DND-41 (cell line): Measurements from ENCODE around the gene TSHZ2.
"Not testable (repeated sequence)": the region's sequence is repeated elsewhere in the genome, so short reads cannot be mapped to it uniquely, and the experiment has no call there.

Experiments used
- ATAC-seq: fragments of 200-7000 bp; cut with Tn5 transposase; 3 replicates; pipeline ENCODE4 v1.9.1; 2021; ENCODE audit warnings: low read depth; ENCODE audit not compliant: insufficient read depth
- DNase-seq: peaks from one replicate; pipeline ENCODE4 v3.0.0-alpha.2; 2020
- H2AFZ ChIP-seq: 2 replicates; pipeline ENCODE4 v1.6.0; 2012; ENCODE audit warnings: low read depth, low read length
- H3K27ac ChIP-seq: 2 replicates; pipeline ENCODE4 v1.5.1; 2012; ENCODE audit warnings: low read length, inconsistent platforms
- H3K27me3 ChIP-seq: fragments of 200-600 bp; sonication (generic); 2 replicates; pipeline ENCODE4 v1.6.0; 2012; ENCODE audit warnings: low read length, mild to moderate bottlenecking, inconsistent platforms; ENCODE audit not compliant: insufficient read depth, poor library complexity
- H3K36me3 ChIP-seq: 2 replicates; pipeline ENCODE4 v1.5.1; 2012; ENCODE audit warnings: low read length, inconsistent platforms; ENCODE audit not compliant: insufficient read depth
- H3K4me1 ChIP-seq: 2 replicates; pipeline ENCODE4 v1.5.1; 2012; ENCODE audit warnings: mild to moderate bottlenecking, low read length; ENCODE audit not compliant: insufficient read depth
- H3K4me2 ChIP-seq: 2 replicates; pipeline ENCODE4 v1.6.0; 2012; ENCODE audit warnings: mild to moderate bottlenecking, moderate library complexity, low read length, inconsistent platforms; ENCODE audit not compliant: insufficient read depth
- H3K4me3 ChIP-seq, 2 experiments: fragments of 200-600 bp in 1 of 2; shearing (Covaris generic) in 1 of 2; 2 replicates each; pipeline ENCODE4 v1.5.1; 2012 to 2016; ENCODE audit warnings: inconsistent platforms in 2 of 2, low read length in 2 of 2, mild to moderate bottlenecking in 2 of 2, low read depth in 1 of 2, moderate library complexity in 1 of 2
- H3K79me2 ChIP-seq: 2 replicates; pipeline ENCODE4 v1.6.0; 2012; ENCODE audit warnings: low read length, inconsistent platforms; ENCODE audit not compliant: insufficient read depth
- H3K9ac ChIP-seq: 2 replicates; pipeline ENCODE4 v1.6.0; 2012; ENCODE audit warnings: low read depth, mild to moderate bottlenecking, inconsistent platforms, low read length, moderate library complexity
- H3K9me3 ChIP-seq: 2 replicates; pipeline ENCODE4 v1.5.1; 2012; ENCODE audit warnings: low read length, moderate library complexity, mild to moderate bottlenecking, inconsistent platforms; ENCODE audit not compliant: insufficient read depth, severe bottlenecking
- H4K20me1 ChIP-seq: 2 replicates; pipeline ENCODE4 v1.6.0; 2012; ENCODE audit warnings: low read length; ENCODE audit not compliant: insufficient read depth
- CTCF ChIP-seq: IDR thresholded peaks from 2 replicates; pipeline ENCODE4 v1.5.1; 2012; ENCODE audit warnings: borderline replicate concordance, low read length, moderate library complexity, mild to moderate bottlenecking; ENCODE audit not compliant: poor library complexity, severe bottlenecking; ENCODE audit errors: extremely low read depth
- EZH2 ChIP-seq: IDR thresholded peaks from 3 replicates; pipeline ENCODE4 v1.6.1; 2012; ENCODE audit warnings: borderline replicate concordance, low read depth, mild to moderate bottlenecking, moderate library complexity, low read length, inconsistent platforms; ENCODE audit not compliant: severe bottlenecking

Gene TSHZ2

GRCh38 chr20:53365076-53365475 is 392.9 kb downstream of the TSHZ2 start:
- no peaks in the 10 kb centered on the region for H3K79me2 ChIP-seq
- no peaks in the 10 kb centered on the region for H3K36me3 ChIP-seq
- DNase-seq (no peak), ATAC-seq (no peak)
- H3K4me1 ChIP-seq, result no peaks in the 10 kb centered on the region
- no peak overlapping the region for H3K4me2 ChIP-seq
- TF ChIP-seq EZH2, result no peak
- TF ChIP-seq CTCF, result no peak
- H3K9me3 ChIP-seq, result no peaks in the 10 kb centered on the region
- H3K4me3 ChIP-seq, result no peak overlapping the region
- H4K20me1 ChIP-seq, result no peaks in the 10 kb centered on the region
- no peak overlapping the region for H3K27ac ChIP-seq
- H3K27me3 ChIP-seq, result peaks cover 13% of the 10 kb centered on the region
- no peak overlapping the region for H2AFZ ChIP-seq
- H3K9ac ChIP-seq, result no peak overlapping the region

- H3K79me2 ChIP-seq, result no peaks in the 10 kb centered on the region
- H2AFZ ChIP-seq, result no peak overlapping the region
- no peak overlapping the region for H3K9ac ChIP-seq
- H3K4me1 ChIP-seq, result no peaks in the 10 kb centered on the region
- H3K27ac ChIP-seq, result no peak overlapping the region
- no peak for TF ChIP-seq CTCF
- no peak for TF ChIP-seq EZH2
- no peaks in the 10 kb centered on the region for H3K36me3 ChIP-seq
- no peaks in the 10 kb centered on the region for H4K20me1 ChIP-seq
- DNase-seq, result no peak
- H3K27me3 ChIP-seq, result peaks cover 12% of the 10 kb centered on the region
- no peaks in the 10 kb centered on the region for H3K9me3 ChIP-seq
- no peak overlapping the region for H3K4me3 ChIP-seq
- H3K4me2 ChIP-seq, result no peak overlapping the region
- ATAC-seq, result no peak
Measured at GRCh38 chr20:53365539-53366075, 393.4 kb downstream of the TSHZ2 start.

- not testable (repeated sequence) for H4K20me1 ChIP-seq, DNase-seq, H3K4me2 ChIP-seq, ATAC-seq, H3K9ac ChIP-seq, H3K9me3 ChIP-seq, H3K27ac ChIP-seq, H3K36me3 ChIP-seq, H3K4me1 ChIP-seq, H3K4me3 ChIP-seq, H3K79me2 ChIP-seq, H2AFZ ChIP-seq
- H3K27me3 ChIP-seq, result peaks cover 12% of the 10 kb centered on the region
Measured at GRCh38 chr20:53366928-53367327, 394.8 kb downstream of the TSHZ2 start.

- Histone ChIP-seq H3K27me3 (peaks cover 17% of the 10 kb centered on the region), H2AFZ (no peak overlapping the region), H3K9ac (no peak overlapping the region), H3K4me3 (no peak overlapping the region), H3K79me2 (no peaks in the 10 kb centered on the region), H3K27ac (no peak overlapping the region), H3K4me2 (no peak overlapping the region), H3K36me3 (no peaks in the 10 kb centered on the region), H3K4me1 (no peaks in the 10 kb centered on the region), H4K20me1 (no peaks in the 10 kb centered on the region), H3K9me3 (no peaks in the 10 kb centered on the region)
- DNase-seq, result no peak
- ATAC-seq, result no peak
- no peak for TF ChIP-seq CTCF
- no peak for TF ChIP-seq EZH2
Measured at GRCh38 chr20:53369871-53370270, 397.7 kb downstream of the TSHZ2 start.
